ENCODE data around the gene MAGOH. TPM values are rescaled to one million over a fixed set of nuclear protein-coding genes. Genes with fewer than 3 reads are reported as not detected.
A peak's percentile ranks its signal among the peaks of the same experiment; 100 is the strongest.

Gene MAGOH
- total RNA-seq, 1 donor from 2014 or later, result 42.4 TPM

GRCh38 chr1:53198241-53198651 is 40.1 kb downstream of the MAGOH start:
- H3K4me3 ChIP-seq (ENCODE audit: low read depth, low read length), result no peak overlapping the region
- DNase-seq (ENCODE audit: low read depth), result no peak

GRCh38 chr1:53197291-53198200 is 40.8 kb downstream of the MAGOH start:
- DNase-seq (ENCODE audit: low read depth), result no peak
- peaks cover 1% of the 10 kb centered on the region for H3K36me3 ChIP-seq (ENCODE audit: control insufficient read depth, insufficient read depth, low read length)

More at GRCh38 chr1:53198241-53198651, 40.1 kb downstream of the MAGOH start:
- no peak for TF ChIP-seq CTCF (IDR thresholded peaks at IDR 0.05; ENCODE audit: insufficient read depth, low read length, poor library complexity, severe bottlenecking)
- Histone ChIP-seq H3K27me3 (ENCODE audit: control insufficient read depth, insufficient read depth, low read length) (no peaks in the 10 kb centered on the region), H3K36me3 (ENCODE audit: control insufficient read depth, insufficient read depth, low read length) (peaks cover 2% of the 10 kb centered on the region)

GRCh38 chr1:53196485-53197290 is 41.6 kb downstream of the MAGOH start, which contains the start of gene CPT2:
Gene CPT2 (plus strand): TSS chr1:53196824. CDS start chr1:53196944, 120 bp downstream.
- Histone ChIP-seq H3K36me3 (ENCODE audit: control insufficient read depth, insufficient read depth, low read length) (no peaks in the 10 kb centered on the region), H3K27me3 (ENCODE audit: control insufficient read depth, insufficient read depth, low read length) (no peaks in the 10 kb centered on the region), H3K4me3 (ENCODE audit: low read depth, low read length) (peak within 1 kb of the TSS; percentile 74)
- peak; percentile 62 for DNase-seq (ENCODE audit: low read depth)
- no peak for TF ChIP-seq CTCF (IDR thresholded peaks at IDR 0.05; ENCODE audit: insufficient read depth, low read length, poor library complexity, severe bottlenecking)

More at GRCh38 chr1:53197291-53198200, 40.8 kb downstream of the MAGOH start:
- H3K27me3 ChIP-seq (ENCODE audit: control insufficient read depth, insufficient read depth, low read length), result no peaks in the 10 kb centered on the region
- peak overlapping the region; percentile 74 for H3K4me3 ChIP-seq (ENCODE audit: low read depth, low read length)
- TF ChIP-seq CTCF (IDR thresholded peaks at IDR 0.05; ENCODE audit: insufficient read depth, low read length, poor library complexity, severe bottlenecking), result no peak

- no peak for TF ChIP-seq CTCF (IDR thresholded peaks at IDR 0.05; ENCODE audit: insufficient read depth, low read length, poor library complexity, severe bottlenecking)
- no peaks in the 10 kb centered on the region for H3K27me3 ChIP-seq (ENCODE audit: control insufficient read depth, insufficient read depth, low read length)
- H3K4me3 ChIP-seq (ENCODE audit: low read depth, low read length), result peak overlapping the region; percentile 74
- no peak for DNase-seq (ENCODE audit: low read depth)
- no peaks in the 10 kb centered on the region for H3K36me3 ChIP-seq (ENCODE audit: control insufficient read depth, insufficient read depth, low read length)
These were observed 42.3 kb downstream of the MAGOH start for GRCh38 chr1:53196017-53196484.

- TF ChIP-seq CTCF (IDR thresholded peaks at IDR 0.05; ENCODE audit: insufficient read depth, low read length, poor library complexity, severe bottlenecking), result no peak
- Histone ChIP-seq H3K36me3 (ENCODE audit: control insufficient read depth, insufficient read depth, low read length) (no peaks in the 10 kb centered on the region), H3K4me3 (ENCODE audit: low read depth, low read length) (no peak overlapping the region), H3K27me3 (ENCODE audit: control insufficient read depth, insufficient read depth, low read length) (no peaks in the 10 kb centered on the region)
- no peak for DNase-seq (ENCODE audit: low read depth)
These were observed 42.9 kb downstream of the MAGOH start for GRCh38 chr1:53195246-53196016.
